ENCODE data around the gene CTTNBP2.

CTTNBP2 gene

GRCh38 chr7:117854186-117854585, 19.1 kb downstream of the CTTNBP2 start:
- Histone ChIP-seq H3K9me2 (replicated peaks; ENCODE audit: insufficient read depth, low read length) (no peaks in the 10 kb centered on the region), H3K79me2 (ENCODE audit: low read length) (no peaks in the 10 kb centered on the region), H3F3A (ENCODE audit: insufficient read depth, low read length) (no peaks in the 10 kb centered on the region), H3K4me2 (ENCODE audit: low read depth, low read length) (no peak overlapping the region), H3K9me3 (replicated peaks; ENCODE audit: insufficient read depth, low read length) (no peaks in the 10 kb centered on the region), H3K36me3 (replicated peaks; ENCODE audit: insufficient read depth, low read length) (no peaks in the 10 kb centered on the region), H3K4me3 (ENCODE audit: low read length) (no peak overlapping the region), H2AFZ (ENCODE audit: low read length) (no peak overlapping the region), H4K20me1 (ENCODE audit: insufficient read depth, low read length) (no peaks in the 10 kb centered on the region), H3K27ac (ENCODE audit: low read length) (no peak overlapping the region), H3K4me1 (ENCODE audit: low read length) (no peaks in the 10 kb centered on the region), H3K9ac (ENCODE audit: low read length) (no peak overlapping the region), H3K27me3 (replicated peaks; ENCODE audit: insufficient read depth, low read length) (no peaks in the 10 kb centered on the region)
- TF ChIP-seq EZH2 (optimal IDR thresholded peaks at IDR 0.05; ENCODE audit: low read depth, low read length): no peak
- TF ChIP-seq, protein P1, sequence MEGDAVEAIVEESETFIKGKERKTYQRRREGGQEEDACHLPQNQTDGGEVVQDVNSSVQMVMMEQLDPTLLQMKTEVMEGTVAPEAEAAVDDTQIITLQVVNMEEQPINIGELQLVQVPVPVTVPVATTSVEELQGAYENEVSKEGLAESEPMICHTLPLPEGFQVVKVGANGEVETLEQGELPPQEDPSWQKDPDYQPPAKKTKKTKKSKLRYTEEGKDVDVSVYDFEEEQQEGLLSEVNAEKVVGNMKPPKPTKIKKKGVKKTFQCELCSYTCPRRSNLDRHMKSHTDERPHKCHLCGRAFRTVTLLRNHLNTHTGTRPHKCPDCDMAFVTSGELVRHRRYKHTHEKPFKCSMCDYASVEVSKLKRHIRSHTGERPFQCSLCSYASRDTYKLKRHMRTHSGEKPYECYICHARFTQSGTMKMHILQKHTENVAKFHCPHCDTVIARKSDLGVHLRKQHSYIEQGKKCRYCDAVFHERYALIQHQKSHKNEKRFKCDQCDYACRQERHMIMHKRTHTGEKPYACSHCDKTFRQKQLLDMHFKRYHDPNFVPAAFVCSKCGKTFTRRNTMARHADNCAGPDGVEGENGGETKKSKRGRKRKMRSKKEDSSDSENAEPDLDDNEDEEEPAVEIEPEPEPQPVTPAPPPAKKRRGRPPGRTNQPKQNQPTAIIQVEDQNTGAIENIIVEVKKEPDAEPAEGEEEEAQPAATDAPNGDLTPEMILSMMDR (IDR thresholded peaks at IDR 0.05; ENCODE audit: low read length): no peak
- TF ChIP-seq EZH2phosphoT487 (IDR thresholded peaks at IDR 0.05; ENCODE audit: low read length): no peak
- no peak for DNase-seq

- no peaks in the 10 kb centered on the region for H3K79me2 ChIP-seq (ENCODE audit: low read length)
- H3K4me1 ChIP-seq (ENCODE audit: low read length): peaks cover 12% of the 10 kb centered on the region
Observed at GRCh38 chr7:117848941-117849340, 24.3 kb downstream of the CTTNBP2 start.

DNA sequence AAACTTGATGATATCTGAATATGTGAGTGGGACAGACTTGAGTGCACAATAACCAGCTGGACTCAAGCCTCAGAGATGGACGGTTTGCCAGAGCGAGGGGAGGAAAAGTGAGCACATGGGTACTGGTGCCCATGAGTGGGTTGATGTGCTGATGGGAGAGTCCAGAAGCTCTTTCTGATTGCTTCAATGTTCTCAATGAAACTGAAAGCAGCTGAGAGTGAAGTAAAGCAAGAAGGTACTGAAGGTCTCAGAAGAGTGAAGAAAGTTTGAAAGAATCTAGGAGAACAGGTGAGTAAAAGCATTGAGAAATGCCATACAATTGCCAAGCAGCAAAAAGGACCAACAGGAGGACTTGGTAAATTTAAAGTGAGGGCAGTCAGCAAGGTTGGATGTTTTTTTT, 28.6 kb downstream of the CTTNBP2 start:
- Histone ChIP-seq H3K4me3 (ENCODE audit: low read length) (no peak overlapping the region), H3F3A (ENCODE audit: insufficient read depth, low read length) (peaks cover 8% of the 10 kb centered on the region), H2AFZ (ENCODE audit: low read length) (peak overlapping the region; percentile 8; the same call in 1 of the 2 replicates), H3K79me2 (ENCODE audit: low read length) (no peaks in the 10 kb centered on the region), H3K36me3 (replicated peaks; ENCODE audit: insufficient read depth, low read length) (no peaks in the 10 kb centered on the region), H4K20me1 (ENCODE audit: insufficient read depth, low read length) (no peaks in the 10 kb centered on the region), H3K4me1 (ENCODE audit: low read length) (peaks cover 22% of the 10 kb centered on the region), H3K27ac (ENCODE audit: low read length) (peak overlapping the region; percentile 2; the same call in 1 of the 2 replicates), H3K9me2 (replicated peaks; ENCODE audit: insufficient read depth, low read length) (no peaks in the 10 kb centered on the region), H3K9me3 (replicated peaks; ENCODE audit: insufficient read depth, low read length) (no peaks in the 10 kb centered on the region), H3K4me2 (ENCODE audit: low read depth, low read length) (peak overlapping the region; percentile 46), H3K27me3 (replicated peaks; ENCODE audit: insufficient read depth, low read length) (no peaks in the 10 kb centered on the region), H3K9ac (ENCODE audit: low read length) (no peak overlapping the region)
- TF ChIP-seq EZH2 (optimal IDR thresholded peaks at IDR 0.05; ENCODE audit: low read depth, low read length): no peak
- TF ChIP-seq EZH2phosphoT487 (IDR thresholded peaks at IDR 0.05; ENCODE audit: low read length): no peak
- TF ChIP-seq, protein P1 (IDR thresholded peaks at IDR 0.05; ENCODE audit: low read length): no peak
- peak; percentile 73 for DNase-seq

More at GRCh38 chr7:117848941-117849340, 24.3 kb downstream of the CTTNBP2 start:
- DNase-seq: no peak
- Histone ChIP-seq H2AFZ (ENCODE audit: low read length) (no peak overlapping the region), H4K20me1 (ENCODE audit: insufficient read depth, low read length) (no peaks in the 10 kb centered on the region), H3K36me3 (replicated peaks; ENCODE audit: insufficient read depth, low read length) (no peaks in the 10 kb centered on the region), H3K4me2 (ENCODE audit: low read depth, low read length) (no peak overlapping the region), H3K27me3 (replicated peaks; ENCODE audit: insufficient read depth, low read length) (no peaks in the 10 kb centered on the region), H3F3A (ENCODE audit: insufficient read depth, low read length) (peaks cover 8% of the 10 kb centered on the region), H3K27ac (ENCODE audit: low read length) (no peak overlapping the region), H3K9ac (ENCODE audit: low read length) (no peak overlapping the region), H3K9me2 (replicated peaks; ENCODE audit: insufficient read depth, low read length) (no peaks in the 10 kb centered on the region), H3K9me3 (replicated peaks; ENCODE audit: insufficient read depth, low read length) (no peaks in the 10 kb centered on the region), H3K4me3 (ENCODE audit: low read length) (no peak overlapping the region)
- no peak for TF ChIP-seq EZH2phosphoT487 (IDR thresholded peaks at IDR 0.05; ENCODE audit: low read length)
- TF ChIP-seq, protein P1 (IDR thresholded peaks at IDR 0.05; ENCODE audit: low read length): no peak
- no peak for TF ChIP-seq EZH2 (optimal IDR thresholded peaks at IDR 0.05; ENCODE audit: low read depth, low read length)
